Measurements from ENCODE around the gene CAPN5. TPM values are rescaled to one million over a fixed set of nuclear protein-coding genes. Genes with fewer than 3 reads are reported as not detected.

Gene CAPN5
- polyA plus RNA-seq, 2 of the 4 experiments (the other 2 are of a cell fraction): 9.4 to 12.9 TPM

GRCh38 chr11:77129069-77129841 is 62.5 kb downstream of the CAPN5 start:
- ATAC-seq: no peak
- ChIA-PET CTCF (interaction anchor here (1.4 to 8.3 kb wide), 7 partner anchors 11 to 491 kb away, joined by 3 to 161 read pairs (median 35); no protein-coding TSS in a partner anchor), POLR2A (no interaction called here)
- Histone ChIP-seq H3K9me3 (no peaks in the 10 kb centered on the region), H3K4me2 (no peak overlapping the region), H3K27ac (no peak overlapping the region), H3K4me3 (no peak overlapping the region), H3K4me1 (no peaks in the 10 kb centered on the region)
- 76% methylated on average over 9 of the region's 11 CpGs for WGBS (ENCODE audit: missing lambda C conversion rate)
- DNase-seq (ENCODE audit: low read depth in 1 of 2, low spot score in 1 of 2): no peak
- peak; percentile 85 for TF ChIP-seq ZFP36 (IDR thresholded peaks at IDR 0.05; ENCODE audit: borderline replicate concordance, partially characterized antibody)
- TF ChIP-seq SMC3 (IDR thresholded peaks at IDR 0.05): no peak
- no peak for FAIRE-seq

DNA sequence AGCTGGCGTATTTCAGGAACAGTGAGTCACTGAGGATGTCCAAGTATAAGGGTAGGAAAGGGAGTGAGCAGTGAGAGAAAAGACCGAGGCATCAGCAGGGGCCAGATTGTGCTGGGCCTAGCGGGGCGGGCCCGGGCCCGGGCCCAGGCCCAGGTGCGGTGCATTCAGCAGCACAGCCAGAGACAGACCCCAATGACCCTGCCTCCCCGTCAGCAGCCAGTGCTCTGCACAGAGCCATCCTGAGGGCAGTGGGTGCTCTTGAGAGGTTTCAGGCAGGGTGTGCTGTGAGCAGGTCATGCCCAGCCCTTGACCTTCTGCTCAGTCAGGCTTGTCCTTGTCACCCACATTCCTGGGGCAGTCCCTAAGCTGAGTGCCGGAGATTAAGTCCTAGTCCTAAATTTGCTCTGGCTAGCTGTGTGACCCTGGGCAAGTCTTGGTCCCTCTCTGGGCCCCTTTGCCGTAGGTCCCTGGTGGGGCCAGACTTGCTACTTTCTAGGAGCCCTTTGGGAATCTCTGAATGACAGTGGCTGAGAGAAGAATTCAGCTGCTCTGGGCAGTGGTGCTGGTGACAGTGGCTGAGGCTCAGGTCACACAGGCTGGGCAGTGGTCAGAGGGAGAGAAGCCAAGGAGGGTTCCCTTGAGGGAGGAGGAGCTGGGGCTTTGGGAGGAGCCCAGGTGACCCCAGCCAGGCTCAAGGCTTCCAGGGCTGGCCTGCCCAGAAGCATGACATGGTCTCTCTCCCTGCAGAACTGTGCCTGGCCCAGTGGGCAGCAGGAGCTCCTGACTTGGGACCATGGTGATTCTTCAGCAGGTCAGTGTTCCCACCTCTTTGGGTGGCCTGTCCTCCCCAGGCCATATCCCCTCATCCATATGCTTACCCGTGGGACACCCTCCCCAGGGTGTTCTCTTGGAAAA is 63.3 kb downstream of the CAPN5 start:
- no peaks in the 10 kb centered on the region for H3K4me1 ChIP-seq
- DNase-seq (ENCODE audit: low read depth in 1 of 2, low spot score in 1 of 2) (no peak), ATAC-seq (no peak), FAIRE-seq (no peak)
- TF ChIP-seq POLR2A (IDR thresholded peaks at IDR 0.05; ENCODE audit: low read length) (no peak), EHMT2 (IDR thresholded peaks at IDR 0.05; ENCODE audit: low read depth) (no peak), NR3C1 (IDR thresholded peaks at IDR 0.05) (no peak), RFX5 (IDR thresholded peaks at IDR 0.05) (no peak), ZC3H11A (IDR thresholded peaks at IDR 0.05) (no peak), HOXA7 (CRISPR knock-in tag; IDR thresholded peaks at IDR 0.05) (no peak), CBX8 (IDR thresholded peaks at IDR 0.05) (no peak), MAZ (IDR thresholded peaks at IDR 0.05; ENCODE audit: borderline replicate concordance, low read depth, low read length) (no peak), JUNB (IDR thresholded peaks at IDR 0.05) (no peak), HEYL (CRISPR knock-in tag; IDR thresholded peaks at IDR 0.05) (no peak), KDM1A (IDR thresholded peaks at IDR 0.05; ENCODE audit: low read depth) (no peak)
- TF ChIP-seq, protein P1, sequence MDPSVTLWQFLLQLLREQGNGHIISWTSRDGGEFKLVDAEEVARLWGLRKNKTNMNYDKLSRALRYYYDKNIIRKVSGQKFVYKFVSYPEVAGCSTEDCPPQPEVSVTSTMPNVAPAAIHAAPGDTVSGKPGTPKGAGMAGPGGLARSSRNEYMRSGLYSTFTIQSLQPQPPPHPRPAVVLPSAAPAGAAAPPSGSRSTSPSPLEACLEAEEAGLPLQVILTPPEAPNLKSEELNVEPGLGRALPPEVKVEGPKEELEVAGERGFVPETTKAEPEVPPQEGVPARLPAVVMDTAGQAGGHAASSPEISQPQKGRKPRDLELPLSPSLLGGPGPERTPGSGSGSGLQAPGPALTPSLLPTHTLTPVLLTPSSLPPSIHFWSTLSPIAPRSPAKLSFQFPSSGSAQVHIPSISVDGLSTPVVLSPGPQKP (IDR thresholded peaks at IDR 0.05; ENCODE audit: low read depth, low read length): no peak
- TF ChIP-seq, protein P2, sequence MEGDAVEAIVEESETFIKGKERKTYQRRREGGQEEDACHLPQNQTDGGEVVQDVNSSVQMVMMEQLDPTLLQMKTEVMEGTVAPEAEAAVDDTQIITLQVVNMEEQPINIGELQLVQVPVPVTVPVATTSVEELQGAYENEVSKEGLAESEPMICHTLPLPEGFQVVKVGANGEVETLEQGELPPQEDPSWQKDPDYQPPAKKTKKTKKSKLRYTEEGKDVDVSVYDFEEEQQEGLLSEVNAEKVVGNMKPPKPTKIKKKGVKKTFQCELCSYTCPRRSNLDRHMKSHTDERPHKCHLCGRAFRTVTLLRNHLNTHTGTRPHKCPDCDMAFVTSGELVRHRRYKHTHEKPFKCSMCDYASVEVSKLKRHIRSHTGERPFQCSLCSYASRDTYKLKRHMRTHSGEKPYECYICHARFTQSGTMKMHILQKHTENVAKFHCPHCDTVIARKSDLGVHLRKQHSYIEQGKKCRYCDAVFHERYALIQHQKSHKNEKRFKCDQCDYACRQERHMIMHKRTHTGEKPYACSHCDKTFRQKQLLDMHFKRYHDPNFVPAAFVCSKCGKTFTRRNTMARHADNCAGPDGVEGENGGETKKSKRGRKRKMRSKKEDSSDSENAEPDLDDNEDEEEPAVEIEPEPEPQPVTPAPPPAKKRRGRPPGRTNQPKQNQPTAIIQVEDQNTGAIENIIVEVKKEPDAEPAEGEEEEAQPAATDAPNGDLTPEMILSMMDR (IDR thresholded peaks at IDR 0.05): no peak
- no peak overlapping the region for H3K4me2 ChIP-seq
- no peak overlapping the region for H3K27ac ChIP-seq
- H3K9me3 ChIP-seq: no peaks in the 10 kb centered on the region
- WGBS (ENCODE audit: missing lambda C conversion rate): 77% methylated on average over 10 of the region's 11 CpGs
- ChIA-PET POLR2A (no interaction called here), CTCF (interaction anchor here (0.8 to 8.3 kb wide), 9 partner anchors 8 to 83 kb away, joined by 3 to 161 read pairs (median 5); no protein-coding TSS in a partner anchor)
- no peak overlapping the region for H3K4me3 ChIP-seq

GRCh38 chr11:77130763-77131513 is 64.2 kb downstream of the CAPN5 start:
- no peak for FAIRE-seq
- Histone ChIP-seq H3K27ac (0 out of 6 replicates have a peak overlapping the region, but pooled peaks of 1 of the 2 experiments have one; percentile 9), H3K4me3 (no peak overlapping the region), H3K4me1 (no peaks in the 10 kb centered on the region), H3K4me2 (no peak overlapping the region), H3K9me3 (no peaks in the 10 kb centered on the region)
- no peak for ATAC-seq
- ChIA-PET POLR2A (no interaction called here), CTCF (interaction anchor here (0.8 to 8.3 kb wide), 8 partner anchors 9 to 83 kb away, joined by 3 to 161 read pairs (median 4); no protein-coding TSS in a partner anchor)
- no peak for DNase-seq (ENCODE audit: low read depth in 1 of 2, low spot score in 1 of 2)
- no peak for TF ChIP-seq USF2 (IDR thresholded peaks at IDR 0.05)
- TF ChIP-seq CHD2 (IDR thresholded peaks at IDR 0.05; ENCODE audit: low read length, partially characterized antibody): no peak
- TF ChIP-seq ZSCAN20 (CRISPR knock-in tag; IDR thresholded peaks at IDR 0.05): no peak
- no peak for TF ChIP-seq POLR2AphosphoS2 (conservative IDR thresholded peaks at IDR 0.05; ENCODE audit: low read length)
- no peak for TF ChIP-seq BHLHE40 (IDR thresholded peaks at IDR 0.05; ENCODE audit: low read depth, low read length)
- TF ChIP-seq HES2 (IDR thresholded peaks at IDR 0.05): no peak
- TF ChIP-seq, protein P3, sequence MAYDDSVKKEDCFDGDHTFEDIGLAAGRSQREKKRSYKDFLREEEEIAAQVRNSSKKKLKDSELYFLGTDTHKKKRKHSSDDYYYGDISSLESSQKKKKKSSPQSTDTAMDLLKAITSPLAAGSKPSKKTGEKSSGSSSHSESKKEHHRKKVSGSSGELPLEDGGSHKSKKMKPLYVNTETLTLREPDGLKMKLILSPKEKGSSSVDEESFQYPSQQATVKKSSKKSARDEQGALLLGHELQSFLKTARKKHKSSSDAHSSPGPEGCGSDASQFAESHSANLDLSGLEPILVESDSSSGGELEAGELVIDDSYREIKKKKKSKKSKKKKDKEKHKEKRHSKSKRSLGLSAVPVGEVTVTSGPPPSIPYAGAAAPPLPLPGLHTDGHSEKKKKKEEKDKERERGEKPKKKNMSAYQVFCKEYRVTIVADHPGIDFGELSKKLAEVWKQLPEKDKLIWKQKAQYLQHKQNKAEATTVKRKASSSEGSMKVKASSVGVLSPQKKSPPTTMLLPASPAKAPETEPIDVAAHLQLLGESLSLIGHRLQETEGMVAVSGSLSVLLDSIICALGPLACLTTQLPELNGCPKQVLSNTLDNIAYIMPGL (CRISPR knock-in tag; IDR thresholded peaks at IDR 0.05; ENCODE audit: borderline replicate concordance): no peak
- WGBS (ENCODE audit: missing lambda C conversion rate): 68% methylated on average over 9 of the region's 9 CpGs
